Astrocyte of the cerebellum (primary cell): ENCODE results near the gene HDAC9.

Source experiments
- DNase-seq: peaks from one replicate; pipeline ENCODE4 v3.0.0-alpha.2; 2011; ENCODE audit warnings: low read depth
- H3K4me3 ChIP-seq: 2 replicates; pipeline ENCODE4 v1.5.1; 2011; ENCODE audit warnings: mild to moderate bottlenecking, low read depth, low read length, moderate library complexity
- in situ Hi-C: cut with HindIII; loops from 2 replicates; pipeline ENCODE4 v1.10.0; 2017; ENCODE audit warnings: low sequenced_read_pairs
- TF ChIP-seq, protein P1 (sequence below): IDR thresholded peaks from 2 replicates; pipeline ENCODE4 v1.5.1; 2012; ENCODE audit warnings: low read length, low read depth, moderate library complexity, mild to moderate bottlenecking; ENCODE audit errors: missing control alignments

The HDAC9 gene

DNA sequence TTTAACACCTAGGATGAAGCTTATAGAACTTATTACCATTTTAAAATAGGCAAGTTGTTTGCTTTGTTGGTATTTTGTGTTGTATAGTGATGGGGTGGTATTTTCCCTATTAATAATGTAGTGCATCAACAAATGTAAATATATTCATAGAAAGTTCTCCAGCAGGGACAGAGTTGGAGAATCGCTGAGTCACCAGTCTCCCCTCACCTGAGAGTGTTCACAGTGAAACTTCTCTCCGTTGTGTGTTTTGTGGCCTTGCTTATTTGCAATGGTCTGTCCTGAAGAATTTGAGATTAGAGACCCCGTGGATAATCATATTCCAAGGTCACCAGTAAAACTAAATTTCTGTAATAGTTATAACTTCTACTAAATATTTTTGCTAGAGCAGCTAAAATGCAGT is 51.0 kb downstream of the HDAC9 start:
- no peak for DNase-seq
- TF ChIP-seq, protein P1, sequence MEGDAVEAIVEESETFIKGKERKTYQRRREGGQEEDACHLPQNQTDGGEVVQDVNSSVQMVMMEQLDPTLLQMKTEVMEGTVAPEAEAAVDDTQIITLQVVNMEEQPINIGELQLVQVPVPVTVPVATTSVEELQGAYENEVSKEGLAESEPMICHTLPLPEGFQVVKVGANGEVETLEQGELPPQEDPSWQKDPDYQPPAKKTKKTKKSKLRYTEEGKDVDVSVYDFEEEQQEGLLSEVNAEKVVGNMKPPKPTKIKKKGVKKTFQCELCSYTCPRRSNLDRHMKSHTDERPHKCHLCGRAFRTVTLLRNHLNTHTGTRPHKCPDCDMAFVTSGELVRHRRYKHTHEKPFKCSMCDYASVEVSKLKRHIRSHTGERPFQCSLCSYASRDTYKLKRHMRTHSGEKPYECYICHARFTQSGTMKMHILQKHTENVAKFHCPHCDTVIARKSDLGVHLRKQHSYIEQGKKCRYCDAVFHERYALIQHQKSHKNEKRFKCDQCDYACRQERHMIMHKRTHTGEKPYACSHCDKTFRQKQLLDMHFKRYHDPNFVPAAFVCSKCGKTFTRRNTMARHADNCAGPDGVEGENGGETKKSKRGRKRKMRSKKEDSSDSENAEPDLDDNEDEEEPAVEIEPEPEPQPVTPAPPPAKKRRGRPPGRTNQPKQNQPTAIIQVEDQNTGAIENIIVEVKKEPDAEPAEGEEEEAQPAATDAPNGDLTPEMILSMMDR: no peak
- no peak overlapping the region for H3K4me3 ChIP-seq
- in situ Hi-C loops: no loop called here

DNA sequence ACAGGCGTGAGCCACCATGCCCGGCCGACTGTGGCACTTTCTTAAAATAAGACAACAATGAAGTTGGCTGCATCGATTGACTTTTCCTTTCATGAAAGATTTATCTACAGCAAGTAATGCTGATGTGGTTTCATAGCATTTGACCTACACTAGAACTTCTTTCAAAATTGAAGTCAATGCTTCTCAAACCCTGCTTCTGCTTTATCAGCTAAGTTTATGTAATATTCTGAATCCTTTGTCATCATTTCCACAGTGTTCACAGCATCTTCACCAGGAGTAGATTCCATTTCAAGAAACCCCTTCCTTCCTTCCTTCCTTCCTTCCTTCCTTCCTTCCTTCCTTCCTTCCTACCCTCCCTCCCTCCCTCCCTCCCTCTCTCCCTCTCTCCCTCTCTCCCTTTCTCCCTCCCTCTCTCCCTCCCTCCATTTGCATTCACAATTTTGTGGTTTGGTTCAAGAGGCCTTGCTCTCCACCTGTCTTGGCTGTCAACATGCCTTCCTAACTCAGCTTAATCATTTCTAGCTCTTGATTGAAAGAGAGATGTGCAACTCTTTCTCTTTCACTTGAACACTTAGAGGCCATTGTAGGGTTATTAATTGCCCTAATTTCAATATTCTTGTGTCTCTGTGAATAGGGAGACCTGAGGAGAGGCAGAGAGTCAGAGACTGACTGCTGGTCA is 52.1 kb downstream of the HDAC9 start:
- H3K4me3 ChIP-seq: no peak overlapping the region
- DNase-seq: no peak
- TF ChIP-seq, protein P1: no peak
- in situ Hi-C loops: no loop called here

DNA sequence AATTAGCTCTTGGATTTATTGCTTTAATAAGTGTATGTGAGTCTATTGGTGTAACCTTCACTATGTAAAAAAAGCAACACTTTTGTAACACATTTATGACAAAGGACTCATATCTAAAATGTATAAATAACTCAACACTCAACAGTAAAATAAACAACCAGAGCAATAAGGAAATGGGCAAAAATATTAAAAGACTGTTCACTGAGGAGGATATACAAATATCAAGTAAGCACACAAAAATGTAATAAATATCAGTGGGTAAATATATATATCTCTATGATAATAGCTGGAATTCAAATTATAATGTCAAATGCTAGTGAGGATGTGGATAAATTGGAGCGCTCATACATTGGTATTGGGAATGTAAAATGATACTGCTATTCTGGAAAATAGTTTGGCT is 53.0 kb downstream of the HDAC9 start:
- no peak overlapping the region for H3K4me3 ChIP-seq
- no peak for DNase-seq
- TF ChIP-seq, protein P1: no peak
- in situ Hi-C loops: no loop called here

DNA sequence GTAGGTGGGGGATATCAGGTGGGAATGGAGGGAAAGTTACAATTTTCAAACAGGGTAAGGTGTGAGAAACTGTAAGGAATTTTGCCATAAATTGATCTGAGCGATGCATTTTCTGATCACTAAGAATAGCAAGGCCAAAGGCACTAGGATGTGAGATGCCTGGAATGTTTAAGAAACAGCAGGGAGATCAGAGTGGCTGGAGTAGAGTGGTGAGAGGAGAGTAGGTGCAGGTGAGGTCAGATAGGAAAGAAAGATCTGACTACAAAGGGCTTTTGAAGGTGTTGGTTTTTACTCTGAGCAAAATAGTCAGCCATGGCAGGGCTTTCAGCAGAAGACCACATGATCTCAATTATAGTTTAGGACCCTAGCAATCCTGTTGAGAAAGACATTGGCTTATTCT is 55.0 kb downstream of the HDAC9 start:
- no peak overlapping the region for H3K4me3 ChIP-seq
- TF ChIP-seq, protein P1: no peak
- no peak for DNase-seq
- in situ Hi-C loops: loop anchor here (5.0 kb wide), 1 partner anchor 198 kb away; no protein-coding TSS in a partner anchor

DNA sequence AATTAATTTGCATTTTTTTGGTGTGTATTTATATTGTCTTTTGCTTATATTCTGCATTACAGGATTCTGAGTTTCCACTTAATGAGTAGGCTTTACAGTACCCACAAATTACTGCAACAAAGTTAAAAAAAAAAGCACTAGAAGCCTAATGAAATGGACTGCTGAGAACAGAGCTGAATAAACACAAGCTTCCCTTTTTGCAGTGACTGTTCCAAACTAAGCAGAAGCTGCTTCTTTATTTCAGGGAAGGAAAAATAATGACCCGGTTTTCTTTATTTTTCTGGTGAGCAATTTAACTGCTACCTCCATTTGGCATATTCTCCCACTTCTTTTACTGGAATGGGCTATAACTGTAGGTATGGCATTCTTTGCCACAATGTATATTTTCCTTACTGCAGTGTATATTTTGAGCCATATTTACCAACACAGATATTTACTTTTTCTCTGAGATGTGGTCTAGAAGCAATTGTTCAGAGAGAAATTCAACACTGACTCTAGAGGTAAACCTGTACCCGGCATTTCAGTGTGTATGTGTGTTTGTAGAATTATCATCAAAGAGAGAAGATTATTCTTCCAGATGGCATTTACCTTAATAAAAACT is 56.9 kb downstream of the HDAC9 start:
- in situ Hi-C loops: loop anchor here (5.0 kb wide), 1 partner anchor 200 kb away; no protein-coding TSS in a partner anchor
- no peak overlapping the region for H3K4me3 ChIP-seq
- DNase-seq: no peak
- TF ChIP-seq, protein P1: no peak

DNA sequence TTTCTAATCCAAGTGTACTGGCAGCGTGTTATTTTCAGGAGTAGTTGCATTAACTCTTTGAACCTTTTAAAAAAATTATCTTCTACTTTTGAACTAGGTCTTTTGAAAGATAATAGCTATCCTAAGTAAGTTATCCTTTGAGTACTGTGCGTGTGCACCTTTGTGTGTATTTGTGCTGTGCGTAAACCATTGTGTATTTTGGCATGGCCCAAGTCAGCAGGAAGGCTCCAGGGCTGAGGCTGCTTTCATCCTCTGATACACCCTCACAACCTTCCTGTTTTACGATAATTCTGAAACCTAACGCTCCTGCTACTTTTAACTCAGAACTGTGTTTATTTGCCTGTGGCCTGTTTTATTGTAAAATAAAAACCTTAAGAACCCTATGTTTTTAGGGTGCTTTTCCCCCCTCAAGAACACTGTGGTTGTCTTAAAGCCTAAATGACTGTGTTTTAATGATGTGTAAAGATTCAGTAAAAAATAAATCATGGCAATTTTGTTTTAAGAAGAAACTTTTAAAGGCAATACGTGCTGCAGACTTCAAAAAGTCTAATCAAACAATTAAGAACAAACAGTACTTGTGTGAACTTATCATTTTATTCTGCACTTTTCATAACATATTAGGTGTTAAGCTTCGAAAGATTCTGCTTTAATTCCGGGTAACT is 57.5 kb downstream of the HDAC9 start:
- TF ChIP-seq, protein P1: no peak
- H3K4me3 ChIP-seq: no peak overlapping the region
- in situ Hi-C loops: loop anchor here (5.0 kb wide), 1 partner anchor 201 kb away; no protein-coding TSS in a partner anchor
- DNase-seq: no peak
